Measurements from ENCODE around the gene CNNM1.

Gene CNNM1

DNA sequence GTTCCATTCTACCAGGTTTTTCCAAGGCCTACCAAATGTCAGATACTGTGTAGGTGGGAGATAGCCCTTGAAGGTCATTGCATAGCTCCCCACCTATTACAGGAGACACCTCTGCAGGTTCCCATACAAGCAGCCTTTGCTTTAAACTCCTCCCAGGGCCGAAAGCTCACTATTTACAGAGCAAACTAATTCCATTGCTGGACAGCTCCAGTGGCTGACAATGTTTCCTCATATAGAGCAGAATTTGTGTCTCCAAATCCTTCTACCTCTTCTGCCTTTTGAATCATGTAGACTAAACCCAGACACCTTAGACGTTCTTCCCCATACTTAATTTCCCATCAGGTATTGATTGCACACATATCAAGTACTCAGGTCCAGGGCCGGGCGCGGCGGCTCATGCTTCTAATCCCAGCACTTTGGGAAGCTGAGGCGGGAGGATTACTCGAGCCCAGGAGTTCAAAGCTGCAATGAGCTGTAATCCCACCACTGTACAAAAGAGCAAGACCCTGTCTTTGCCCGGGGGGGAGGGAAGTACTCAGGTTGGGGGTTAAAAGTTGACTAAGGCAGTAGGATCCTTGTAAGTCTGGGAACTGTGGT, 2.1 kb downstream of the CNNM1 start:
- no peak overlapping the region for H3K4me3 ChIP-seq (replicated peaks; ENCODE audit: low read depth, low read length)
- TF ChIP-seq, protein P1, sequence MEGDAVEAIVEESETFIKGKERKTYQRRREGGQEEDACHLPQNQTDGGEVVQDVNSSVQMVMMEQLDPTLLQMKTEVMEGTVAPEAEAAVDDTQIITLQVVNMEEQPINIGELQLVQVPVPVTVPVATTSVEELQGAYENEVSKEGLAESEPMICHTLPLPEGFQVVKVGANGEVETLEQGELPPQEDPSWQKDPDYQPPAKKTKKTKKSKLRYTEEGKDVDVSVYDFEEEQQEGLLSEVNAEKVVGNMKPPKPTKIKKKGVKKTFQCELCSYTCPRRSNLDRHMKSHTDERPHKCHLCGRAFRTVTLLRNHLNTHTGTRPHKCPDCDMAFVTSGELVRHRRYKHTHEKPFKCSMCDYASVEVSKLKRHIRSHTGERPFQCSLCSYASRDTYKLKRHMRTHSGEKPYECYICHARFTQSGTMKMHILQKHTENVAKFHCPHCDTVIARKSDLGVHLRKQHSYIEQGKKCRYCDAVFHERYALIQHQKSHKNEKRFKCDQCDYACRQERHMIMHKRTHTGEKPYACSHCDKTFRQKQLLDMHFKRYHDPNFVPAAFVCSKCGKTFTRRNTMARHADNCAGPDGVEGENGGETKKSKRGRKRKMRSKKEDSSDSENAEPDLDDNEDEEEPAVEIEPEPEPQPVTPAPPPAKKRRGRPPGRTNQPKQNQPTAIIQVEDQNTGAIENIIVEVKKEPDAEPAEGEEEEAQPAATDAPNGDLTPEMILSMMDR (IDR thresholded peaks at IDR 0.05; ENCODE audit: low read length, missing control alignments) = no peak
- DNase-seq (ENCODE audit: low read depth) = peak; percentile 19

DNA sequence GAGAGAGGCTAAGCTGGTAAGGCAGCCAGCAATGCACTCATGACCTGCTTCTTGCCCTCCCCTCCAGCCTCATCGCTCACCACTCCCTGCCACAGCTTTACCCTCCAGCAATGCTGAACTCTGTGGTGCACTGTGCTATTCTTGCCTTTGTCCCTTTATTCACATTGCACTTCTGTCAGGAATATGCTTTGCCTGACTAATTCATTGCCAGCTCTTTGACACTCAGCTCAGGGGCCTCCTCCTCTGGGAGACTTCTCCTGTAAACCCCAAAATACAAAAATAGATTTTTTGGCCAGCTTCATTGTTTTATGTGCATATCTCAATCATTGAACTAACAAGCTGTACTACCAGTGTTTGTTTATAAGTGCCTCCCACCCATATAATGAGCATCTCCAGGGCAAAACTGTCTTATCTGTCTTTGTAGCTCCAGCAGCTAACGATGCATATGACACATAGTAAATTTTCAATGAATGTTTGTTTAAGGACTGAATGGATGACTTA, 8.2 kb downstream of the CNNM1 start:
- TF ChIP-seq, protein P1 (IDR thresholded peaks at IDR 0.05; ENCODE audit: low read length, missing control alignments) = no peak
- H3K4me3 ChIP-seq (replicated peaks; ENCODE audit: low read depth, low read length) = no peak overlapping the region
- DNase-seq (ENCODE audit: low read depth) = no peak

DNA sequence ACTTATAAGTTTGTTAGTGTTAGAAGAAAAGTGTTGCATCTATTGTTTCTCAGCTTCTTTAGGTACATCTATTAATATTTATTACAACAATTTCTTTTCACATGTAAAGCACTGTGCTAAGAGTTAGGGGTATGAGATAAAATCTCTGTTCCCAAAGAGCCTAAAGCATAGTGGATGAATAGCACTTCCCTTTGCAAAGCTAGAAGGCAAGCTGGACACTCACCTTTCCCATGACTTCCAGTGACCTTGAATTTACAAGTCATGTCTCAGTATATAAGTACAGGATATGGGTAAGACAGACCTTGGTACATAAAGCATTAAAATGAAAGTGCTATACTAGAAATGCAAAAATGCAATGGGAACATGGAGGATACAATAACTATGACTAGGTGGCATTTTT, 8.7 kb downstream of the CNNM1 start:
- no peak overlapping the region for H3K4me3 ChIP-seq (replicated peaks; ENCODE audit: low read depth, low read length)
- DNase-seq (ENCODE audit: low read depth) = no peak
- TF ChIP-seq, protein P1 (IDR thresholded peaks at IDR 0.05; ENCODE audit: low read length, missing control alignments) = no peak

DNA sequence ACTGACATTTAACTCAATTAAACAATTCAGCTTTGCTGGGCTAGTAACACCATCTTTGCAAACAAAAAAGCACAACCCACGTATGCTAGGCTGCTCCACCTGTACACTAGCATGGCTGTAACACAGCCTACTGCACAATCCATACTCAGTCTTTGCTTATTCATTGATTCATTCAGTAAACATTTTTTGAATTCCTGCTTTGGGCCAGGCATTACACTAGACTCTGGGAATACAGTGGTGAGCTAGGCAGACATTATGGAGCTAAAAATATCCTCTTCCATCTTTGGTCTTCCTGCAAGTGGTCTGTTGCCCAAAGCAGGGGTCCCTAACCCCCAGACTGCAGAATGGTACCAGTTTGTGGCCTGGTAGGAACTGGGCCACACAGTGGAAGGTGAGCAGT, 9.9 kb downstream of the CNNM1 start:
- TF ChIP-seq, protein P1 (IDR thresholded peaks at IDR 0.05; ENCODE audit: low read length, missing control alignments) = no peak
- DNase-seq (ENCODE audit: low read depth) = no peak
- no peak overlapping the region for H3K4me3 ChIP-seq (replicated peaks; ENCODE audit: low read depth, low read length)

DNA sequence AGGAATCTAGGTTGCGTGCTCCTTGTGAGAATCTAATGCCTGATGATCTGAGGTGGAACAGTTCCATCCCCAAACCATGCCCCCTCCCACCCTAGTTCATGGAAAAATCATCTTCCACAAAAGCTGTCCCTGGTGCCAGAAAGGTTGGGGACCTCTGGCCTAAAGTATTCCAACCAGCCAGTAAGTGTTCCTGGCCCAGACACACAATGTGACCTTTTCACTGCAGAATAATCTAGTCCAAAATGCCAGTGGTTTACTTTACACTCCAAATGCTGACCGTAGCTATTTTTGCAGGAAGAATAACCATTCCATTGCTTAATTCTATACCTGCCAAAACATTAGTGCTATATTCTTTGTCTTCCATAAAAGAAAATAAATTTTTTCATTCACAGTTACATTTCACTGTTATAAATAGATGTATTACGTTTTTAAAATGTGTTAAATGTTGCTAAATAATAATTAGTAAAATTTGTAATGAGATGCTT, 10.4 kb downstream of the CNNM1 start:
- H3K4me3 ChIP-seq (replicated peaks; ENCODE audit: low read depth, low read length) = no peak overlapping the region
- no peak for DNase-seq (ENCODE audit: low read depth)
- TF ChIP-seq, protein P1 (IDR thresholded peaks at IDR 0.05; ENCODE audit: low read length, missing control alignments) = no peak

DNA sequence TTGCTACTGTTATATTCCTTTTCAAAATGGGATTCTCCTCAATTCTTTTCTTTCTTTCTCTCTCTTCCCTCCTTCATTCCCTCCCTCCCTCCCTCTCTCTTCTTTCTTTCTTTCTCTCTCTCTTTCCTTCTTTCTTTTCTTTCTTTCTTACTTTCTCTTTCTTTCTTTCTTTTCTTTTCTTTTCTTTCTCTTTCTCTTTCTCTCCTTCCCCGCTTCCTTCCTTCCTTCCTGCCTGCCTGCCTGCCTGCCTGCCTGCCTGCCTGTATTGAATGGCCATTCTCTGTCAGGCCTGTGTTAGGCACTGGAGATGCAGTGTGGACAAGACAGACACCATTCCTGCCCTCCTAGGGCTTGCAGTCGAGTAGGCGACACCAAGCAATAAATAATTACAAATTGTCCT, 11.5 kb downstream of the CNNM1 start:
- no peak overlapping the region for H3K4me3 ChIP-seq (replicated peaks; ENCODE audit: low read depth, low read length)
- no peak for DNase-seq (ENCODE audit: low read depth)
- TF ChIP-seq, protein P1 (IDR thresholded peaks at IDR 0.05; ENCODE audit: low read length, missing control alignments) = no peak

DNA sequence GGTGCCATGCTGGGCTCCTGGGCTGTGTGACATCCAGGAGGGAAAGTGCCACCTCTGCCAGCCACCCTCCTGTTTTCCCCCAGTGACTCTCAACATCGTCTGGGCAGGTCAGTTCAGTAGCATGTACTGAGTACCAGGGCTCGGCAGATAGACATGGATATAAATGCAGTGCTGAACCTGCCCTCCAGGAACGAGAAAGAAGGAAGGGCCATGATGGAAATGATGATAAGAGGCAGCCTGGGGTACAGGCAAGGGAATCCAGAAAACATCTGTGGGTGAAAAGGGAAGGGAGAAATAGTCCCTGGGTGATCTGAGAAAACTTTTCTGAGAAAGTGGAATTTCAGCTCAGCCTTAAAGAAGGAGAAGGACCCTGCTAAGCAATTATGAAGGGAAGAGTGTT, 12.1 kb downstream of the CNNM1 start:
- no peak overlapping the region for H3K4me3 ChIP-seq (replicated peaks; ENCODE audit: low read depth, low read length)
- TF ChIP-seq, protein P1 (IDR thresholded peaks at IDR 0.05; ENCODE audit: low read length, missing control alignments) = no peak

More for the DNA sequence above, 12.1 kb downstream of the CNNM1 start:
- no peak for DNase-seq (ENCODE audit: low read depth)
